GM18520 (cell line): ENCODE measurements around the gene CCDC33.
"Not testable (repeated sequence)": the region's sequence is repeated elsewhere in the genome, so short reads cannot be mapped to it uniquely, and the experiment has no call there.

ENCODE experiments used
- ATAC-seq: cut with Tn5 transposase; IDR thresholded peaks from one replicate; pipeline ENCODE4 v1.9.1; 2021; ENCODE audit not compliant: unreplicated experiment

Gene CCDC33

GRCh38 chr15:74357514-74357913 is 121.4 kb downstream of the CCDC33 start:
- ATAC-seq = not testable (repeated sequence)

- not testable (repeated sequence) for ATAC-seq
Observed at GRCh38 chr15:74359376-74359775, 123.2 kb downstream of the CCDC33 start.

GRCh38 chr15:74360855-74361254 is 124.7 kb downstream of the CCDC33 start:
- ATAC-seq = not testable (repeated sequence)

GRCh38 chr15:74362482-74362881 is 126.4 kb downstream of the CCDC33 start:
- ATAC-seq = no peak

- no peak for ATAC-seq
Observed at GRCh38 chr15:74364936-74365597, 128.9 kb downstream of the CCDC33 start.

GRCh38 chr15:74365598-74366445 is 129.7 kb downstream of the CCDC33 start:
- no peak for ATAC-seq

GRCh38 chr15:74367296-74367854 is 131.2 kb downstream of the CCDC33 start, which contains the start of gene CYP11A1:
TSS of gene CYP11A1 (minus strand) at chr15:74367646. CDS start at chr15:74367585, 61 bp downstream.
- no peak for ATAC-seq

GRCh38 chr15:74368121-74368520 is 132.0 kb downstream of the CCDC33 start:
- ATAC-seq = no peak

GRCh38 chr15:74369084-74369745 is 133.1 kb downstream of the CCDC33 start:
- ATAC-seq = no peak

- no peak for ATAC-seq
Observed at GRCh38 chr15:74369756-74370155, 133.6 kb downstream of the CCDC33 start.

GRCh38 chr15:74370471-74370870 is 134.3 kb downstream of the CCDC33 start:
- ATAC-seq = no peak

- ATAC-seq = no peak
Observed at GRCh38 chr15:74373056-74373650, 137.0 kb downstream of the CCDC33 start.

- ATAC-seq = peak; percentile 45
Observed at GRCh38 chr15:74373731-74374647, 137.9 kb downstream of the CCDC33 start.

GRCh38 chr15:74374648-74375302 is 138.6 kb downstream of the CCDC33 start:
- no peak for ATAC-seq

GRCh38 chr15:74375303-74375693 is 139.2 kb downstream of the CCDC33 start:
- ATAC-seq = peak; percentile 33

- no peak for ATAC-seq
Observed at GRCh38 chr15:74376226-74376625, 140.1 kb downstream of the CCDC33 start.

- no peak for ATAC-seq
Observed at GRCh38 chr15:74376825-74377581, 140.9 kb downstream of the CCDC33 start.
